DMS 273 treated with DMSO at 0.1 percent for 48 hours (cell line): ENCODE measurements around the gene BTG1.

Experiments
- DNase-seq: peaks from one replicate; lab custom pipeline; 2025; lab: John Stamatoyannopoulos, UW

Gene BTG1

GRCh38 chr12:92145731-92146496 is at the start of gene BTG1:
Gene BTG1 (minus strand): TSS chr12:92145846. CDS start chr12:92145535, 311 bp downstream.
- peak; percentile 97 for DNase-seq

GRCh38 chr12:92194561-92194960 is 48.9 kb upstream of the BTG1 start:
- no peak for DNase-seq

GRCh38 chr12:92193846-92194245 is 48.2 kb upstream of the BTG1 start:
- no peak for DNase-seq

- no peak for DNase-seq
These were observed 47.4 kb upstream of the BTG1 start for GRCh38 chr12:92193063-92193462.

GRCh38 chr12:92192360-92192759 is 46.7 kb upstream of the BTG1 start:
- DNase-seq = no peak

- DNase-seq = no peak
These were observed 45.4 kb upstream of the BTG1 start for GRCh38 chr12:92191061-92191460.

GRCh38 chr12:92188517-92189188 is 43.0 kb upstream of the BTG1 start:
- no peak for DNase-seq

GRCh38 chr12:92186038-92186470 is 40.4 kb upstream of the BTG1 start:
- no peak for DNase-seq

- no peak for DNase-seq
These were observed 39.4 kb upstream of the BTG1 start for GRCh38 chr12:92185052-92185451.

- no peak for DNase-seq
These were observed 37.9 kb upstream of the BTG1 start for GRCh38 chr12:92183575-92183974.

- no peak for DNase-seq
These were observed 32.7 kb upstream of the BTG1 start for GRCh38 chr12:92178340-92178739.

- no peak for DNase-seq
These were observed 31.0 kb upstream of the BTG1 start for GRCh38 chr12:92176646-92177045.

GRCh38 chr12:92175961-92176360 is 30.3 kb upstream of the BTG1 start:
- no peak for DNase-seq

- no peak for DNase-seq
These were observed 24.4 kb upstream of the BTG1 start for GRCh38 chr12:92170050-92170449.

GRCh38 chr12:92167075-92167474 is 21.4 kb upstream of the BTG1 start:
- DNase-seq = no peak

- DNase-seq = no peak
These were observed 19.1 kb upstream of the BTG1 start for GRCh38 chr12:92164712-92165111.

- no peak for DNase-seq
These were observed 16.4 kb upstream of the BTG1 start for GRCh38 chr12:92162079-92162478.

- DNase-seq = no peak
These were observed 13.3 kb upstream of the BTG1 start for GRCh38 chr12:92158796-92159439.

- no peak for DNase-seq
These were observed 11.2 kb upstream of the BTG1 start for GRCh38 chr12:92156704-92157395.

GRCh38 chr12:92156139-92156538 is 10.5 kb upstream of the BTG1 start:
- no peak for DNase-seq

GRCh38 chr12:92155733-92156132 is 10.1 kb upstream of the BTG1 start:
- no peak for DNase-seq

GRCh38 chr12:92151916-92152315 is 6.3 kb upstream of the BTG1 start:
- DNase-seq = no peak
